Calu3 (cell line): ENCODE results near the gene SAFB. TPM values are rescaled to one million over a fixed set of nuclear protein-coding genes. Genes with fewer than 3 reads are reported as not detected.

Experiments used
- BruUV-seq: library from RNA; stranded (reverse); fragments of 400-500 nt; replicated peaks from 2 replicates; lab custom pipeline; 2021; lab: Mats Ljungman, UMichigan
- CTCF ChIA-PET: fragments of 300-600 bp; sonication (Branson Sonifier 250); formaldehyde crosslinking; loops from one replicate; lab custom pipeline; 2022; ENCODE audit warnings: antibody characterized with exemption; lab: Charles Lee
- DNase-seq: peaks from one replicate; pipeline ENCODE4 v3.0.0; 2022
- H3K27ac Mint-ChIP-seq: one replicate; pipeline ENCODE4 v1.8.0; 2022; ENCODE audit warnings: mixed read lengths; ENCODE audit not compliant: unreplicated experiment
- H3K27me3 Mint-ChIP-seq: one replicate; pipeline ENCODE4 v1.8.0; 2022; ENCODE audit warnings: mixed read lengths; ENCODE audit not compliant: unreplicated experiment
- H3K36me3 Mint-ChIP-seq: one replicate; pipeline ENCODE4 v1.8.0; 2022; ENCODE audit warnings: mild to moderate bottlenecking, moderate library complexity, mixed read lengths; ENCODE audit not compliant: insufficient read depth, unreplicated experiment
- H3K4me1 Mint-ChIP-seq: one replicate; pipeline ENCODE4 v1.8.0; 2022; ENCODE audit warnings: mild to moderate bottlenecking, low read depth, mixed read lengths; ENCODE audit not compliant: unreplicated experiment
- H3K4me3 Mint-ChIP-seq: one replicate; pipeline ENCODE4 v1.8.0; 2022; ENCODE audit warnings: mild to moderate bottlenecking, low read depth, moderate library complexity, mixed read lengths; ENCODE audit not compliant: unreplicated experiment
- H3K9me3 Mint-ChIP-seq: one replicate; pipeline ENCODE4 v1.8.0; 2022; ENCODE audit warnings: low read depth, mixed read lengths; ENCODE audit not compliant: unreplicated experiment
- CTCF ChIP-seq: fragments of 200-600 bp; IDR thresholded peaks from one replicate; pipeline ENCODE4 v1.8.0; 2022; ENCODE audit warnings: antibody characterized with exemption; ENCODE audit not compliant: unreplicated experiment
- intact Hi-C: fragments of 100-400 bp; cut with micrococcal nuclease; formaldehyde crosslinking; loops from one replicate; pipeline ENCODE4 v1.10.0; 2022; ENCODE audit not compliant: unreplicated experiment
- total RNA-seq: library from RNA; stranded (reverse); gene quantifications from 2 replicates; pipeline ENCODE4 v1.2.3, GENCODE V29; 2022

The SAFB gene
- total RNA-seq, 1 experiment from 2014 or later: 87.3 TPM

GRCh38 chr19:5665781-5666513, 43.1 kb downstream of the SAFB start:
- H3K9me3 Mint-ChIP-seq: no peaks in the 10 kb centered on the region
- H3K4me3 Mint-ChIP-seq: no peak overlapping the region
- no peak for TF ChIP-seq CTCF
- H3K27me3 Mint-ChIP-seq: no peaks in the 10 kb centered on the region
- no peaks in the 10 kb centered on the region for H3K4me1 Mint-ChIP-seq
- H3K36me3 Mint-ChIP-seq: peaks cover 37% of the 10 kb centered on the region
- no peak overlapping the region for H3K27ac Mint-ChIP-seq
- intact Hi-C loops: no loop called here
- CTCF ChIA-PET: no interaction called here
- DNase-seq: no peak
- BruUV-seq: no TSS peak

GRCh38 chr19:5666921-5667610, 44.2 kb downstream of the SAFB start:
- no peaks in the 10 kb centered on the region for H3K9me3 Mint-ChIP-seq
- no peaks in the 10 kb centered on the region for H3K27me3 Mint-ChIP-seq
- H3K4me3 Mint-ChIP-seq: no peak overlapping the region
- BruUV-seq: no TSS peak
- no peak overlapping the region for H3K27ac Mint-ChIP-seq
- peaks cover 33% of the 10 kb centered on the region for H3K36me3 Mint-ChIP-seq
- no peak for TF ChIP-seq CTCF
- H3K4me1 Mint-ChIP-seq: no peaks in the 10 kb centered on the region
- no peak for DNase-seq
- CTCF ChIA-PET: no interaction called here
- intact Hi-C loops: no loop called here

GRCh38 chr19:5667751-5668271, 44.9 kb downstream of the SAFB start:
- no peaks in the 10 kb centered on the region for H3K9me3 Mint-ChIP-seq
- H3K27ac Mint-ChIP-seq: no peak overlapping the region
- TF ChIP-seq CTCF: no peak
- H3K4me1 Mint-ChIP-seq: no peaks in the 10 kb centered on the region
- no TSS peak for BruUV-seq
- CTCF ChIA-PET: no interaction called here
- no peak for DNase-seq
- no peaks in the 10 kb centered on the region for H3K27me3 Mint-ChIP-seq
- intact Hi-C loops: no loop called here
- peaks cover 28% of the 10 kb centered on the region for H3K36me3 Mint-ChIP-seq
- H3K4me3 Mint-ChIP-seq: no peak overlapping the region

GRCh38 chr19:5669212-5669611, 46.3 kb downstream of the SAFB start:
- Mint-ChIP-seq H3K27me3 (no peaks in the 10 kb centered on the region), H3K4me1 (no peaks in the 10 kb centered on the region), H3K4me3 (no peak overlapping the region), H3K27ac (no peak overlapping the region), H3K36me3 (peaks cover 22% of the 10 kb centered on the region), H3K9me3 (no peaks in the 10 kb centered on the region)
- TF ChIP-seq CTCF: no peak
- CTCF ChIA-PET: interaction anchor here (0.7 kb wide), 1 partner anchor 51 kb away, joined by 7 read pairs; the partner anchor contains the start of gene LONP1
- no peak for DNase-seq
- BruUV-seq: no TSS peak
- intact Hi-C loops: no loop called here
